ENCODE measurements around the gene VTA1. TPM values are rescaled to one million over a fixed set of nuclear protein-coding genes. Genes with fewer than 3 reads are reported as not detected.
"Not testable (repeated sequence)": the region's sequence is repeated elsewhere in the genome, so short reads cannot be mapped to it uniquely, and the experiment has no call there.

VTA1 gene
- total RNA-seq, 4 donors from 2014 or later, result 25.7 to 37.9 (median 28.2) TPM

GRCh38 chr6:142226731-142227130 lies 79.7 kb downstream of the VTA1 start:
- TF ChIP-seq POLR2A (IDR thresholded peaks at IDR 0.05; ENCODE audit: low read depth), result no peak
- no peak for TF ChIP-seq CTCF (IDR thresholded peaks at IDR 0.05)
- TF ChIP-seq EP300 (IDR thresholded peaks at IDR 0.05), result no peak
- TF ChIP-seq POLR2AphosphoS5 (IDR thresholded peaks at IDR 0.05), result no peak
- Histone ChIP-seq H3K36me3 (no peaks in the 10 kb centered on the region), H3K9me3 (peaks cover 0 to 9% (median 0%) of the 10 kb centered on the region in 4 donors), H3K27ac (replicated peaks in 1 of 4) (no peak overlapping the region), H3K4me3 (no peak overlapping the region), H3K4me1 (no peaks in the 10 kb centered on the region), H3K27me3 (no peaks in the 10 kb centered on the region)
- DNase-seq (ENCODE audit: extremely low spot score), result no peak
- intact Hi-C loops (cut with DNase I), result no loop called here
- WGBS, result 91% methylated on average over 4 of the region's 4 CpGs

- WGBS, result 93% methylated on average over 6 of the region's 6 CpGs
Measured at GRCh38 chr6:142229518-142230270, 82.6 kb downstream of the VTA1 start.

GRCh38 chr6:142232206-142233044 lies 85.4 kb downstream of the VTA1 start:
- WGBS, result 61% methylated on average over 12 of the region's 12 CpGs
- H3K4me3 ChIP-seq; H3K36me3 ChIP-seq; H3K27ac ChIP-seq (replicated peaks in 1 of 4); H3K4me1 ChIP-seq; intact Hi-C loops (cut with DNase I); DNase-seq (ENCODE audit: extremely low spot score); H3K9me3 ChIP-seq: not testable (repeated sequence)
- H3K27me3 ChIP-seq, result peaks cover 0 to 10% (median 0%) of the 10 kb centered on the region in 4 donors

More at GRCh38 chr6:142229518-142230270, 82.6 kb downstream of the VTA1 start:
- H3K4me1 ChIP-seq; H3K9me3 ChIP-seq; DNase-seq (ENCODE audit: extremely low spot score); H3K27ac ChIP-seq (replicated peaks in 1 of 4); intact Hi-C loops (cut with DNase I); H3K36me3 ChIP-seq; H3K4me3 ChIP-seq: not testable (repeated sequence)
- H3K27me3 ChIP-seq, result peaks cover 0 to 10% (median 0%) of the 10 kb centered on the region in 4 donors

DNA sequence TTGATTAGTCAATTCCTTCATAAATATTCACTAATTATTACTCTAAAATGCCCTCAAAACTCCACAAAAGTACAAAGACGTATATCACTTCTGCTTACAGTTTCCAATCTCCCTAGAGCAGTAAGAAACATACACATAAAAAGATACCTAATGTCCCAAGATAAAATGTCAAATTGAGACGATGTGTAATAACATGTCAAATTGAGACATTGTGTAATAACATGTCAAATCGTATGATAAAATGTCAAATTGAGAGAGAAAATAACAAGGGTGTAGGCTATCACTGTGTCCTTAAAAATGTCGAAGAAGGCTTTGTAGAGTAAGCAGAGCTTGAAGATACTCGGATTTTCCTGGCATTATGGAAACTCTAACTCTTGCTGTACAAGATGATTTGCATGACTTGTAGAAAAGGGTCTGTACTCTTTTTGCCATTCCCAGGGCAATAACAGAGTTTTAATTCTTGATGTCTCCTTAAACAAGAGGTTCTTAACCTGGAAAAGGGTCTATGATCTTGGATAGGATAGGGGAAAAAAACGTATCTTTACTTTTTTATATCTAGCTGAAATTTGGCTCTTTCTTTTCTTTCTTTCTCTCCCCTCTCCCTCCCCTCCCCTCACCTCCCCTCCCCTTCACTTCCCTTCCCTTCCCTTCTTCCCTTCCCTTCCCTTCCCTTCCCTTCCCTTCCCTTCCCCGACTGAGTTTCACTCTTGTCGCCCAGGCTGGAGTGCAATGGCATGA lies 87.1 kb downstream of the VTA1 start:
- no peak for DNase-seq (ENCODE audit: extremely low spot score)
- WGBS, result 82% methylated on average over 8 of the region's 8 CpGs
- Histone ChIP-seq H3K36me3 (no peaks in the 10 kb centered on the region), H3K9me3 (no peaks in the 10 kb centered on the region), H3K27me3 (peaks cover 0 to 10% (median 0%) of the 10 kb centered on the region in 4 donors), H3K4me1 (no peaks in the 10 kb centered on the region), H3K4me3 (no peak overlapping the region), H3K27ac (replicated peaks in 1 of 4) (no peak overlapping the region)
- TF ChIP-seq CTCF (IDR thresholded peaks at IDR 0.05) (no peak), POLR2AphosphoS5 (IDR thresholded peaks at IDR 0.05) (no peak), POLR2A (IDR thresholded peaks at IDR 0.05; ENCODE audit: low read depth) (no peak), EP300 (IDR thresholded peaks at IDR 0.05) (no peak)
- intact Hi-C loops (cut with DNase I), result no loop called here

GRCh38 chr6:142235272-142235671 lies 88.2 kb downstream of the VTA1 start:
- Histone ChIP-seq H3K27ac (replicated peaks in 1 of 4) (no peak overlapping the region), H3K36me3 (no peaks in the 10 kb centered on the region), H3K4me3 (no peak overlapping the region), H3K4me1 (no peaks in the 10 kb centered on the region), H3K9me3 (no peaks in the 10 kb centered on the region), H3K27me3 (peaks cover 0 to 10% (median 0%) of the 10 kb centered on the region in 4 donors)
- TF ChIP-seq POLR2AphosphoS5 (IDR thresholded peaks at IDR 0.05) (no peak), CTCF (IDR thresholded peaks at IDR 0.05) (no peak), POLR2A (IDR thresholded peaks at IDR 0.05; ENCODE audit: low read depth) (no peak), EP300 (IDR thresholded peaks at IDR 0.05) (no peak)
- intact Hi-C loops (cut with DNase I), result no loop called here
- 46% methylated on average over 3 of the region's 3 CpGs for WGBS
- no peak for DNase-seq (ENCODE audit: extremely low spot score)

Measured in esophagus muscularis mucosa (tissue), 4 donors.